ENCODE data around the gene NTM. TPM values are rescaled to one million over a fixed set of nuclear protein-coding genes. Genes with fewer than 3 reads are reported as not detected.

Gene NTM
- total and polyA plus RNA-seq, 12 donors = 0.26 to 11.5 (median 4.0) TPM

- Histone ChIP-seq H3K4me1 (replicated peaks in 1 of 2) (no peaks in the 10 kb centered on the region), H3K27me3 (no peaks in the 10 kb centered on the region), H3K9me3 (replicated peaks in 1 of 3) (no peaks in the 10 kb centered on the region), H3K4me3 (no peak overlapping the region), H3K27ac (no peak overlapping the region), H3K36me3 (replicated peaks in 1 of 2) (no peaks in the 10 kb centered on the region)
- WGBS, 4 donors = 31 to 73% (median 69%) methylated on average over 2 of the region's 2 CpGs
- DNase-seq = peak in 1 of 7 donors; percentile 48
- TF ChIP-seq CTCF (IDR thresholded peaks at IDR 0.05) (no peak), POLR2A (IDR thresholded peaks at IDR 0.05) (no peak)
- intact Hi-C loops (cut with DNase I) = no loop called here
These were observed 222.3 kb downstream of the NTM start for GRCh38 chr11:131592734-131593133.

DNA sequence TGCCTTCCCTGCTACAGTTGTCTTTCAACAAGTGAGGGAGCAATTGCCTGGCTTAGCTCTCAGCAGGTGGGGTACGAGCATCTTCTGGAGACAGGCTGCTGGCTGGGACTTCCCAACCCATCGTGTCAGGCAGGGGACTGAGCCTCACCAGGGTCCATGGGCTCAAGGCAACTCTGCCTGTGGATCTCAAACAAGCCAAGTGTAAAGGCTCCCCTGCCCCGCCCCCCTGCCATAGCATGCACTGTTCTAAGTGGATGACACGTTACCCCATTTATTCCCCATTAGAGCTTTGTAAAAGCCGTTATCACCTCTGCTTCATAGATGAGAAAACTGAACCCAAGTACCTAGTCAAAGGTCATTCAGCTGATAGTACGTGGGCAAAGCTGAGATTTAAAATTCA lies 222.9 kb downstream of the NTM start:
- no peak overlapping the region for H3K4me3 ChIP-seq
- intact Hi-C loops (cut with DNase I) = no loop called here

DNA sequence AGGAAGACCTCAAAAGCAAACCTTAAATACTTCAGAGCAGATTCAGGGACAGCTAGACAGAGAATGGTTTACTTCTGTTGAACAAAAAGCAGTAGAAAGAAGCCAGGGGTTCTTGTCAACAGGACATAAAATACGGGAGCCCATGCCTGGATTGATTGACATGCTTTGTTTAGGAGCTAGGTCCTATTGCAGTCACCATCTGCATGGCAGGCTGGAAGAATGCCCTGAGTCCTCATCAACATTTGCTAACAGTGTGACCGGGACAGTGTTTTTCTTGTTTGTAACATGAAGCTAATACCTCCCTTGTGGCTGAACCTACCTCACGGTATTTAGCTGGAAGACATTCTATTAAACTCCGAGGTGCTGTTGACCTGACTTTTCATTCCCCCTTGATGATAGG lies 225.4 kb downstream of the NTM start:
- H3K27me3 ChIP-seq = no peaks in the 10 kb centered on the region
- no peak overlapping the region for H3K4me3 ChIP-seq
- H3K9me3 ChIP-seq (replicated peaks in 1 of 3) = no peaks in the 10 kb centered on the region
- WGBS, 4 donors = 64 to 79% (median 67%) methylated on average over 4 of the region's 4 CpGs
- no peak overlapping the region for H3K27ac ChIP-seq
- no peak for TF ChIP-seq POLR2A (IDR thresholded peaks at IDR 0.05)
- TF ChIP-seq CTCF (IDR thresholded peaks at IDR 0.05) = no peak
- no peak for DNase-seq
- intact Hi-C loops (cut with DNase I) = no loop called here
- no peaks in the 10 kb centered on the region for H3K36me3 ChIP-seq (replicated peaks in 1 of 2)
- no peaks in the 10 kb centered on the region for H3K4me1 ChIP-seq (replicated peaks in 1 of 2)

More for the DNA sequence above, 222.9 kb downstream of the NTM start:
- H3K27me3 ChIP-seq = no peaks in the 10 kb centered on the region
- no peak overlapping the region for H3K27ac ChIP-seq
- H3K36me3 ChIP-seq (replicated peaks in 1 of 2) = no peaks in the 10 kb centered on the region
- WGBS, 4 donors = 56 to 75% (median 64%) methylated on average over 3 to 6 of the region's 6 CpGs
- no peaks in the 10 kb centered on the region for H3K9me3 ChIP-seq (replicated peaks in 1 of 3)
- TF ChIP-seq CTCF (IDR thresholded peaks at IDR 0.05) (no peak), POLR2A (IDR thresholded peaks at IDR 0.05) (no peak)
- H3K4me1 ChIP-seq (replicated peaks in 1 of 2) = no peaks in the 10 kb centered on the region
- peak in 1 of 7 donors; percentile 30 for DNase-seq

GRCh38 chr11:131597890-131598289 lies 227.5 kb downstream of the NTM start:
- TF ChIP-seq CTCF (IDR thresholded peaks at IDR 0.05) (no peak), POLR2A (IDR thresholded peaks at IDR 0.05) (no peak)
- no peak overlapping the region for H3K4me3 ChIP-seq
- H3K27ac ChIP-seq = no peak overlapping the region
- H3K9me3 ChIP-seq (replicated peaks in 1 of 3) = no peaks in the 10 kb centered on the region
- H3K36me3 ChIP-seq (replicated peaks in 1 of 2) = no peaks in the 10 kb centered on the region
- H3K4me1 ChIP-seq (replicated peaks in 1 of 2) = no peaks in the 10 kb centered on the region
- intact Hi-C loops (cut with DNase I) = no loop called here
- DNase-seq = no peak
- H3K27me3 ChIP-seq = no peaks in the 10 kb centered on the region
- 44 to 100% (median 73%) methylated on average over 1 to 2 of the region's 2 CpGs for WGBS, 4 donors

Measured in adrenal gland (tissue), 12 donors.